ENCODE measurements around the gene C4orf54. TPM values are rescaled to one million over a fixed set of nuclear protein-coding genes. Genes with fewer than 3 reads are reported as not detected.
A peak's percentile ranks its signal among the peaks of the same experiment; 100 is the strongest.

The C4orf54 gene
- total RNA-seq, 6 experiments from 2014 or later: 0.02 to 0.03 (median 0.02) TPM; not detected in 1

DNA sequence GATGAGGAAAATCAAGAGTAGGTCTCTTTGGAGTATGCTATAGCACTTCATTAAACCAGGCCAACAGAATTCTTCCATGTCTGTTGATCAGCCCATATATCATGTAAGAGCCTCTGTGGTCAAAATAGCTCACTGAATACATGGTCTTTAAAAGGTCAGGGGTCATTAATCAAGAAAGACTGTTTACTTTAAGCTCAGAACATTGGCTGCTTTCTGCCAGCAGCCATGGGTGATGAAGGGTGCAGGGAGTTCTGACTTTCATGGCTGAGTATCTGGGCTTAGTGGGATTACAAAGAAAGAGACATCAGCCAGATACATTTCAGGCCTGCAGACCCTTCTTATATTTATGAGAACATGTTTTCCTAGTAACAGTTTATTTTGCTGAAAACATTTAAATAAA, 7.1 kb upstream of the C4orf54 start:
- no peaks in the 10 kb centered on the region for H3K9me3 Mint-ChIP-seq
- no peaks in the 10 kb centered on the region for H3K36me3 Mint-ChIP-seq (ENCODE audit: low read depth)
- no peak for DNase-seq

DNA sequence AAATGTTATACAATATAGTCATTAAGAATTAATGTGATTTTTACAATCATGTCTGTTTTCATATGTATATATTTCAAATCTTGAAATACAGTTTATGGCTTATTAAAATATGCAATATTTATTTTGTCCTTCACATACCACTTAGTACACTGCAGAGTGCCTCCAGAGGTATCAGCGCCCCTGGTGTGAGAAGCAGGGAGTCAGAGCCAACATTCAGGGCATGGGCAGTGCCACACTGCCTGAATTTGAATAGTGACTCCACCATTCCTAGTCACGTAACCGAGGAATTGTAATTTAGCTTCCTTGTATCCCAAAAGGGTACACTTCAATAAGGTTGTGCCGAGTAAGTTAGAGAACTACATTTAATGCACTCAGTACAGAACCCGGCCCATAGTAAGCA, 4.3 kb upstream of the C4orf54 start:
- Mint-ChIP-seq H3K4me3 (no peak overlapping the region), H3K4me1 (ENCODE audit: low read depth) (0 out of 2 replicates have a peak, but pooled peaks cover 6% of the 10 kb centered on the region), H3K36me3 (ENCODE audit: low read depth) (no peaks in the 10 kb centered on the region), H3K27me3 (ENCODE audit: insufficient read depth) (no peaks in the 10 kb centered on the region; the same call in 1 of the 2 replicates), H3K27ac (no peak overlapping the region), H3K9me3 (no peaks in the 10 kb centered on the region)
- TF ChIP-seq, protein P1, sequence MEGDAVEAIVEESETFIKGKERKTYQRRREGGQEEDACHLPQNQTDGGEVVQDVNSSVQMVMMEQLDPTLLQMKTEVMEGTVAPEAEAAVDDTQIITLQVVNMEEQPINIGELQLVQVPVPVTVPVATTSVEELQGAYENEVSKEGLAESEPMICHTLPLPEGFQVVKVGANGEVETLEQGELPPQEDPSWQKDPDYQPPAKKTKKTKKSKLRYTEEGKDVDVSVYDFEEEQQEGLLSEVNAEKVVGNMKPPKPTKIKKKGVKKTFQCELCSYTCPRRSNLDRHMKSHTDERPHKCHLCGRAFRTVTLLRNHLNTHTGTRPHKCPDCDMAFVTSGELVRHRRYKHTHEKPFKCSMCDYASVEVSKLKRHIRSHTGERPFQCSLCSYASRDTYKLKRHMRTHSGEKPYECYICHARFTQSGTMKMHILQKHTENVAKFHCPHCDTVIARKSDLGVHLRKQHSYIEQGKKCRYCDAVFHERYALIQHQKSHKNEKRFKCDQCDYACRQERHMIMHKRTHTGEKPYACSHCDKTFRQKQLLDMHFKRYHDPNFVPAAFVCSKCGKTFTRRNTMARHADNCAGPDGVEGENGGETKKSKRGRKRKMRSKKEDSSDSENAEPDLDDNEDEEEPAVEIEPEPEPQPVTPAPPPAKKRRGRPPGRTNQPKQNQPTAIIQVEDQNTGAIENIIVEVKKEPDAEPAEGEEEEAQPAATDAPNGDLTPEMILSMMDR (IDR thresholded peaks at IDR 0.05): no peak
- DNase-seq: no peak

More for the DNA sequence above, 7.1 kb upstream of the C4orf54 start:
- Mint-ChIP-seq H3K27me3 (ENCODE audit: insufficient read depth) (no peaks in the 10 kb centered on the region; the same call in 1 of the 2 replicates), H3K4me1 (ENCODE audit: low read depth) (no peaks in the 10 kb centered on the region), H3K4me3 (no peak overlapping the region), H3K27ac (no peak overlapping the region)
- TF ChIP-seq, protein P1 (IDR thresholded peaks at IDR 0.05): no peak

DNA sequence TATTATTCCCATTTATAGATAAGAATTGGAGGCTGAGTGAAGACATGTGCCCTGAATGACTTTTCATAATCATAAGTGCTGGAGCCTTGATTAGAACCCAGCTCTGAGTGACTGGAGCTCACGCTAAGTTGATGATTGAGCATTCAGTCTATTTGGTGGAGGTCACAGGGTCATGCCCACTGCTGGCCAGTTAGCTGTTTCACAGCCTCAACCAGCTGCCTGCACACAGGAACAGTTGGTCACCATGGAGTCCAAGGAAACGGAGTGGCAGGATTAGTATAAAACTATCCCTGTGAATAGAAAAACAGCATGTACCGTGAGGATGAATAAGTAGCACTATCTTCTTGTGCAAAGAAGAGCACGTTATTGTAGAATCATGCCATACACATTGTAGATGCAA, 1.0 kb upstream of the C4orf54 start:
- no peak overlapping the region for H3K4me3 Mint-ChIP-seq
- H3K36me3 Mint-ChIP-seq (ENCODE audit: low read depth): no peaks in the 10 kb centered on the region
- H3K9me3 Mint-ChIP-seq: no peaks in the 10 kb centered on the region
- TF ChIP-seq, protein P1 (IDR thresholded peaks at IDR 0.05): no peak
- no peak for DNase-seq
- H3K4me1 Mint-ChIP-seq (ENCODE audit: low read depth): peaks cover 27% of the 10 kb centered on the region
- peaks cover 3% of the 10 kb centered on the region for H3K27me3 Mint-ChIP-seq (ENCODE audit: insufficient read depth)
- no peak overlapping the region for H3K27ac Mint-ChIP-seq

DNA sequence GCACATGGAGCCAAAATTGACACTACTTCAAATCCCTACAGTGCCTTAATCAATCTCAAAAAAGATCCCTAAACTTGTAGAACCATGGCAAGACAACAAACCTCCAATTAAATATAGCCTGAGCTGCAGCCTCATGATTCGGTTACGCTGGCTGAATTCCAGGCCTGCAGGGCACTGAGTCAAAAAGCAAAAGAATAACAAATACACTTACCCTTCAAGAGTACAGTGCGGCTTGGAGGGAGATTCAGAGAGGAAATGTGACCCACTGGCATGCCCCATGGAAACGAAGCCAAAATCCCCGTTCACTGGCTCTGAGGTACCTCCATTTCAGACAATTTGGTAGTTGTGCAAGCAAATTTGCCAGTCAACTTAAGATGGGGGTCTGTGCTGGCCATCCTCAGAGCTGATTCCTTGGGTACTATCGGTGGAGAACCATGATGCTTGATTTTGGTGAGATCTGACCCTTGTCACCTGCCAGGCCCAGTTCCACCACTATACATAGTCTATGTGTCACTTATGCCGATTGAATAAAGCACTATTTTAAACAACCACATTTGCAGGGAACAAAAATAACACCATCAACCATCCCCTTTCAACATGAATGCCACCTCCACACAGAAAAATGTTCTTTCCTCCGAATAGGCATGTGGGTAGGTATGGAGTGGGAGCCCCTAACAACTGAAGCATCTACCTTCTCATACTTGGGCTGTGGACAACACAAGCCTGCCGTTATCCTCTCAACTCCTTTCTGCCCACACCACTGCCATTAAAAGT, 2.1 kb downstream of the C4orf54 start:
- Mint-ChIP-seq H3K4me3 (peak overlapping the region; percentile 45; the same call in 1 of the 2 replicates), H3K36me3 (ENCODE audit: low read depth) (no peaks in the 10 kb centered on the region), H3K27ac (no peak overlapping the region), H3K27me3 (ENCODE audit: insufficient read depth) (peaks cover 8% of the 10 kb centered on the region), H3K4me1 (ENCODE audit: low read depth) (peaks cover 27% of the 10 kb centered on the region), H3K9me3 (peaks cover 5% of the 10 kb centered on the region; the same call in 1 of the 2 replicates)
- TF ChIP-seq, protein P1 (IDR thresholded peaks at IDR 0.05): no peak
- peak; percentile 72 for DNase-seq

DNA sequence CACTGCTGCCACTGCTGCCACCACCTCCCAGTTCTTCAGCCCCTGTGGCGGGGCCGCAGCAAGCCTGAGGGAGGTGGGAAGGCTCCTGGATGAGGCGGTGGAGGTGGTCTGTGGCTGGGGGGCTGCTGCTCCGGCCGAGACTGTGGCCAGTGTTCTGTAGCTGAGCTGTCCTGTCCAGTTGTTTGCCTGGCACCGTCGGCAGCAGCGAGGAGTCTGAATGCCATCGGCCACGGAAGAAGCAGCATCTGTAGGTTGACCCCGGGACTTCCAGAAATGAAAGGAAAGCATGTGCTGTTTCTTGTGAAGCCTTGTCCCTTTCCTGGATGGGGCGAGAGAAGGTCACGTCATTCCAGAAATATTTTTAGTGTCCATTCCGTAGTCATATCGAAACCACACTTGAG, 3.3 kb downstream of the C4orf54 start:
- Mint-ChIP-seq H3K27ac (no peak overlapping the region), H3K36me3 (ENCODE audit: low read depth) (no peaks in the 10 kb centered on the region), H3K4me3 (peak overlapping the region; percentile 45), H3K9me3 (peaks cover 6% of the 10 kb centered on the region; the same call in 1 of the 2 replicates), H3K27me3 (ENCODE audit: insufficient read depth) (peaks cover 8% of the 10 kb centered on the region), H3K4me1 (ENCODE audit: low read depth) (peaks cover 27% of the 10 kb centered on the region)
- no peak for DNase-seq
- TF ChIP-seq, protein P1 (IDR thresholded peaks at IDR 0.05): no peak

All from HFFc6 (cell line).